ENCODE measurements around the gene PSTK. TPM values are rescaled to one million over a fixed set of nuclear protein-coding genes. Genes with fewer than 3 reads are reported as not detected.

PSTK gene
- total and polyA plus RNA-seq, 2 of the 13 experiments (the other 11 are each of a cell fraction or from before 2014, with no cell fraction given), result 8.2 to 9.3 TPM

GRCh38 chr10:122988501-122988900 lies 8.3 kb downstream of the PSTK start (continued):
- TF ChIP-seq AKNA (CRISPR knock-in tag; IDR thresholded peaks at IDR 0.05; ENCODE audit: borderline replicate concordance) (no peak), NFE2 (CRISPR knock-in tag; IDR thresholded peaks at IDR 0.05) (no peak), ZNF639 (CRISPR knock-in tag; conservative IDR thresholded peaks at IDR 0.05) (no peak), GABPB1 (CRISPR knock-in tag; IDR thresholded peaks at IDR 0.05) (no peak), PAF1 (CRISPR knock-in tag; IDR thresholded peaks at IDR 0.05) (no peak), DMAP1 (CRISPR knock-in tag; IDR thresholded peaks at IDR 0.05) (no peak), KMT2A (CRISPR knock-in tag; IDR thresholded peaks at IDR 0.05) (no peak), YEATS4 (CRISPR knock-in tag; IDR thresholded peaks at IDR 0.05; ENCODE audit: borderline replicate concordance) (no peak), ZNF160 (CRISPR knock-in tag; IDR thresholded peaks at IDR 0.05) (no peak)
